Measurements from ENCODE around the gene RCAN3.

DNA sequence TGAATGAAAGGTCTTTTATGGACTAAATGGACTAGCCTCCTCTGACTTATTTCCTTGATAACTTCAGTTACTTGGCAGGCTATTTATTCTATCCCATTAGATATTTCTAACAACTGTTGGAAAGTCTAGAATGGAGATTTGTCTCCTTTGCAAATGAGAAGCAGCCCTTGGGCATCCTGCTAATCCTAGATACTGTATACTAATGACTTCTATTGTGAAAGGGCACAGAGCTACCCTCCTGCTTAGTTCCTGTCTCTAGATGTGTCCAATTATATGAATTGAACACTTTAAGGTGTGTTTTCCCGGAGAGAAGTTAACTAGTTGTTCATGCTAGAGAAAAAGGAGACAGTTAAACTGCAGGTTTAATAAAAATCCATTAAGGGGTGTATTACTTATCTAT lies 43.0 kb downstream of the RCAN3 start:
- TF ChIP-seq, protein P1, sequence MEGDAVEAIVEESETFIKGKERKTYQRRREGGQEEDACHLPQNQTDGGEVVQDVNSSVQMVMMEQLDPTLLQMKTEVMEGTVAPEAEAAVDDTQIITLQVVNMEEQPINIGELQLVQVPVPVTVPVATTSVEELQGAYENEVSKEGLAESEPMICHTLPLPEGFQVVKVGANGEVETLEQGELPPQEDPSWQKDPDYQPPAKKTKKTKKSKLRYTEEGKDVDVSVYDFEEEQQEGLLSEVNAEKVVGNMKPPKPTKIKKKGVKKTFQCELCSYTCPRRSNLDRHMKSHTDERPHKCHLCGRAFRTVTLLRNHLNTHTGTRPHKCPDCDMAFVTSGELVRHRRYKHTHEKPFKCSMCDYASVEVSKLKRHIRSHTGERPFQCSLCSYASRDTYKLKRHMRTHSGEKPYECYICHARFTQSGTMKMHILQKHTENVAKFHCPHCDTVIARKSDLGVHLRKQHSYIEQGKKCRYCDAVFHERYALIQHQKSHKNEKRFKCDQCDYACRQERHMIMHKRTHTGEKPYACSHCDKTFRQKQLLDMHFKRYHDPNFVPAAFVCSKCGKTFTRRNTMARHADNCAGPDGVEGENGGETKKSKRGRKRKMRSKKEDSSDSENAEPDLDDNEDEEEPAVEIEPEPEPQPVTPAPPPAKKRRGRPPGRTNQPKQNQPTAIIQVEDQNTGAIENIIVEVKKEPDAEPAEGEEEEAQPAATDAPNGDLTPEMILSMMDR (IDR thresholded peaks at IDR 0.05; ENCODE audit: poor library complexity), result no peak
- no peak for TF ChIP-seq EZH2 (IDR thresholded peaks at IDR 0.05; ENCODE audit: borderline replicate concordance)
